GM12878 (cell line): ENCODE data around the gene PPIE. TPM values are rescaled to one million over a fixed set of nuclear protein-coding genes. Genes with fewer than 3 reads are reported as not detected.

Source experiments
- ATAC-seq: fragments of 200-7000 bp; cut with Tn5 transposase; 3 replicates; pipeline ENCODE4 v1.9.1; 2020; ENCODE audit warnings: mild to moderate bottlenecking, moderate library complexity
- BruUV-seq: library from RNA; stranded (reverse); fragments of 400-500 nt; replicated peaks from 2 replicates; lab custom pipeline; 2021; lab: Mats Ljungman, UMichigan
- CTCF ChIA-PET: fragments of 300-600 bp; sonication (Branson Sonifier 250); formaldehyde crosslinking; extraction: SDS; loops from one replicate; lab custom pipeline; 2021; ENCODE audit warnings: inconsistent platforms; lab: Yijun Ruan, JAX
- POLR2A ChIA-PET: fragments of 350-600 bp; formaldehyde crosslinking; extraction: SDS; loops from one replicate; lab custom pipeline; 2021; ENCODE audit warnings: inconsistent platforms; lab: Charles Lee
- RAD21 ChIA-PET: fragments of 300-600 bp; sonication (Branson Sonifier 250); formaldehyde crosslinking; loops from one replicate; lab custom pipeline; 2023; ENCODE audit warnings: antibody characterized with exemption; ENCODE audit not compliant: unreplicated experiment; lab: Charles Lee
- SMC1A ChIA-PET: fragments of 300-600 bp; sonication (Branson Sonifier 250); formaldehyde crosslinking; loops from one replicate; lab custom pipeline; 2023; ENCODE audit not compliant: unreplicated experiment, uncharacterized antibody; lab: Charles Lee
- DNase-seq: peaks from one replicate; pipeline ENCODE4 v3.0.0-alpha.2; 2011; ENCODE audit warnings: low read depth, low spot score
- FAIRE-seq: peaks from 3 replicates; lab custom pipeline; 2011; peaks lifted over from hg19 to GRCh38; lab: Jason Lieb, UNC
- H2AFZ ChIP-seq: 2 replicates; pipeline ENCODE4 v1.6.0; 2011; ENCODE audit warnings: low read depth, low read length, control low read depth; ENCODE audit not compliant: control insufficient read depth
- H3K27ac ChIP-seq: 2 replicates; pipeline ENCODE4 v1.5.1; 2011; ENCODE audit warnings: control low read depth; ENCODE audit not compliant: control insufficient read depth, insufficient read depth
- H3K27me3 ChIP-seq, 2 experiments: replicated peaks in 1 of 2; 2 replicates each; pipeline versions ENCODE4 v1.6.0 to v1.6.1; 2011; ENCODE audit warnings: low read length in 1 of 2; ENCODE audit not compliant: control insufficient read depth in 2 of 2, insufficient read depth in 2 of 2
- H3K36me3 ChIP-seq, 2 experiments: 2 replicates each; pipeline ENCODE4 v1.5.1; 2011; ENCODE audit warnings: low read length in 1 of 2; ENCODE audit not compliant: control insufficient read depth in 2 of 2, insufficient read depth in 2 of 2
- H3K4me1 ChIP-seq: 2 replicates; pipeline ENCODE4 v1.6.1; 2011; ENCODE audit warnings: mild to moderate bottlenecking, low read length, moderate library complexity, mixed read lengths; ENCODE audit not compliant: control insufficient read depth, insufficient read depth
- H3K4me2 ChIP-seq: 2 replicates; pipeline ENCODE4 v1.6.0; 2011; ENCODE audit warnings: control low read depth; ENCODE audit not compliant: control insufficient read depth, insufficient read depth
- H3K4me3 ChIP-seq: fragments of 200-600 bp; sonication (generic); 2 replicates; pipeline ENCODE4 v1.5.1; 2016
- H3K79me2 ChIP-seq: 2 replicates; pipeline ENCODE4 v1.6.0; 2011; ENCODE audit warnings: low read length; ENCODE audit not compliant: control insufficient read depth, insufficient read depth
- H3K9ac ChIP-seq: 2 replicates; pipeline ENCODE4 v1.8.0; 2011; ENCODE audit warnings: low read length, control low read depth, mixed read lengths; ENCODE audit not compliant: control insufficient read depth, insufficient read depth
- H3K9me3 ChIP-seq: replicated peaks from 3 replicates; pipeline ENCODE4 v1.5.1; 2011; ENCODE audit warnings: mild to moderate bottlenecking, low read length; ENCODE audit not compliant: control insufficient read depth, insufficient read depth
- H4K20me1 ChIP-seq: 2 replicates; pipeline ENCODE4 v1.6.0; 2011; ENCODE audit not compliant: control insufficient read depth, insufficient read depth
- BRCA1 ChIP-seq: IDR thresholded peaks from 2 replicates; pipeline ENCODE4 v1.6.1; 2011; ENCODE audit warnings: low read depth, low read length, improper control_type of control experiment
- CEBPZ ChIP-seq: fragments of 150-350 bp; IDR thresholded peaks from 2 replicates; pipeline ENCODE4 v1.6.1; 2016; ENCODE audit warnings: low read depth, low read length
- CUX1 ChIP-seq: IDR thresholded peaks from 2 replicates; pipeline ENCODE4 v1.6.1; 2012; ENCODE audit warnings: improper control_type of control experiment, low read depth, low read length; ENCODE audit not compliant: insufficient replicate concordance
- HDAC6 ChIP-seq: fragments of 200-600 bp; sonication (generic); IDR thresholded peaks from one replicate; pipeline ENCODE4 v1.8.0; 2017; ENCODE audit warnings: antibody characterized with exemption; ENCODE audit not compliant: unreplicated experiment
- JUNB ChIP-seq: IDR thresholded peaks from 2 replicates; pipeline ENCODE4 v1.6.1; 2016; ENCODE audit warnings: antibody characterized with exemption, mild to moderate bottlenecking
- POLR2AphosphoS5 ChIP-seq: IDR thresholded peaks from 2 replicates; pipeline ENCODE4 v1.6.1; 2011; ENCODE audit warnings: mild to moderate bottlenecking, low read length, inconsistent platforms
- SREBF1 ChIP-seq: IDR thresholded peaks from 2 replicates; pipeline ENCODE4 v1.6.1; 2012; ENCODE audit warnings: mild to moderate bottlenecking, low read length
- WRNIP1 ChIP-seq: IDR thresholded peaks from 2 replicates; pipeline ENCODE4 v1.6.1; 2011; ENCODE audit warnings: low read depth, low read length, improper control_type of control experiment, borderline replicate concordance
- WGBS: methylation state at CpG from one replicate; pipeline ENCODE4 v1.1.6; 2016; ENCODE audit warnings: low lambda C conversion rate; ENCODE audit not compliant: insufficient replicate concordance, insufficient coverage; ENCODE audit errors: missing lambda C conversion rate; 5-methylcytosine and 5-hydroxymethylcytosine counted together
- in situ Hi-C: fragments of 300-500 bp; cut with MboI; formaldehyde crosslinking; loops from 9 replicates; pipeline ENCODE4 v1.14.3; 2018; ENCODE audit warnings: mixed read lengths
- intact Hi-C: fragments of 100-400 bp; cut with micrococcal nuclease; formaldehyde crosslinking; loops from one replicate; pipeline ENCODE4 v1.14.2; 2022; ENCODE audit not compliant: unreplicated experiment
- polyA plus RNA-seq, 11 experiments: library from polyadenylated mRNA; depleted of rRNA in 4 of 11; unstranded in 6 of 11; stranded (reverse) in 5 of 11; fragments of >200 nt; fragmentation: Nextera tagmentation in 4 of 11; fragmentation: Illumina TruSeq in 1 of 11; extraction: Ambion mirVana in 4 of 11; extraction: Trizol in 1 of 11; gene quantifications; 1 replicate in 1 of 11; 2 replicates in 10 of 11; pipeline versions ENCODE4 v1.2.1 to v1.2.3, GENCODE V29; 2011 to 2016; ENCODE audit warnings: inconsistent platforms in 2 of 11, missing spikeins in 2 of 11, low read depth in 1 of 11
- total RNA-seq, 4 experiments: library from RNA; depleted of rRNA in 3 of 4; stranded (reverse); fragments of >200 nt in 3 of 4; fragmentation: Illumina TruSeq in 1 of 4; extraction: Trizol in 1 of 4; gene quantifications; 2 replicates each; pipeline versions ENCODE4 v1.2.1 to v1.2.3, GENCODE V29; 2013 to 2021

PPIE gene
- total and polyA plus RNA-seq, 10 of the 15 experiments (the other 5 are each of a cell fraction or from before 2014, with no cell fraction given) = 36.6 to 163 (median 70.1) TPM

- TF ChIP-seq BRCA1 = no peak
- TF ChIP-seq HDAC6 = no peak
- TF ChIP-seq CEBPZ = no peak
- TF ChIP-seq SREBF1 = no peak
- no peak for TF ChIP-seq JUNB
- no peak for TF ChIP-seq CUX1
- TF ChIP-seq WRNIP1 = no peak
- TF ChIP-seq POLR2AphosphoS5 = no peak
- H3K4me1 ChIP-seq = no peaks in the 10 kb centered on the region
- CTCF ChIA-PET = interaction anchor here (0.9 to 2.4 kb wide), 6 partner anchors 8 to 520 kb away, joined by 3 to 8 read pairs (median 4); no protein-coding TSS in a partner anchor
- BruUV-seq = no TSS peak
- SMC1A ChIA-PET = interaction anchor here (1.1 to 1.9 kb wide), 4 partner anchors 9 to 105 kb away, joined by 3 to 4 read pairs (median 4); no protein-coding TSS in a partner anchor
- intact Hi-C loops = no loop called here
- ATAC-seq = no peak
- WGBS = 38% methylated on average over 12 of the region's 12 CpGs
- H3K27me3 ChIP-seq = 0 out of 4 replicates have a peak, but pooled peaks cover 0 to 2% of the 10 kb centered on the region in 2 experiments
- in situ Hi-C loops = no loop called here
- RAD21 ChIA-PET = no interaction called here
- H2AFZ ChIP-seq = no peak overlapping the region
- POLR2A ChIA-PET = interaction anchor here (0.6 kb wide), 1 partner anchor 236 kb away, joined by 6 read pairs; no protein-coding TSS in a partner anchor
- DNase-seq = no peak
- no peaks in the 10 kb centered on the region for H4K20me1 ChIP-seq
- no peaks in the 10 kb centered on the region; the same call in 2 of the 3 replicates for H3K9me3 ChIP-seq
- H3K4me2 ChIP-seq = no peak overlapping the region
- no peak overlapping the region for H3K27ac ChIP-seq
- no peaks in the 10 kb centered on the region for H3K79me2 ChIP-seq
- H3K4me3 ChIP-seq = no peak overlapping the region
- H3K9ac ChIP-seq = no peak overlapping the region
- no peak for FAIRE-seq
- H3K36me3 ChIP-seq = no peaks in the 10 kb centered on the region
Observed at GRCh38 chr1:39711104-39711965, 27.3 kb upstream of the PPIE start.
